H9 (cell line): ENCODE measurements around the gene PUS7. TPM values are rescaled to one million over a fixed set of nuclear protein-coding genes. Genes with fewer than 3 reads are reported as not detected.
A peak's percentile ranks its signal among the peaks of the same experiment; 100 is the strongest.

Experiments used
- DNase-seq: peaks from one replicate; pipeline ENCODE4 v3.0.0-alpha.2; 2017
- H2AFZ ChIP-seq: one replicate; pipeline ENCODE4 v1.6.1; 2013; ENCODE audit warnings: mild to moderate bottlenecking, low read length, control low read depth, moderate library complexity
- H2AK5ac ChIP-seq: 2 replicates; pipeline ENCODE4 v1.6.1; 2013; ENCODE audit warnings: low read length, control low read depth, mixed read lengths; ENCODE audit not compliant: insufficient read length
- H2BK120ac ChIP-seq: one replicate; pipeline ENCODE4 v1.6.1; 2013; ENCODE audit warnings: low read depth, mild to moderate bottlenecking, low read length, control low read depth, inconsistent platforms; ENCODE audit not compliant: poor library complexity, severe bottlenecking
- H2BK12ac ChIP-seq: 2 replicates; pipeline ENCODE4 v1.6.1; 2013; ENCODE audit warnings: low read length, control low read depth, mixed read lengths, low read depth; ENCODE audit not compliant: insufficient read length
- H2BK15ac ChIP-seq: 2 replicates; pipeline ENCODE4 v1.6.1; 2013; ENCODE audit warnings: low read depth, low read length, control low read depth
- H2BK20ac ChIP-seq: one replicate; pipeline ENCODE4 v1.6.1; 2013; ENCODE audit warnings: low read depth, mild to moderate bottlenecking, low read length, control low read depth, inconsistent platforms; ENCODE audit not compliant: poor library complexity, severe bottlenecking
- H2BK5ac ChIP-seq: 2 replicates; pipeline ENCODE4 v1.6.1; 2013; ENCODE audit warnings: low read length, control low read depth, mixed read lengths; ENCODE audit not compliant: insufficient read length
- H3K14ac ChIP-seq: 2 replicates; pipeline ENCODE4 v1.6.1; 2013; ENCODE audit warnings: low read length, control low read depth; ENCODE audit not compliant: insufficient read depth
- H3K18ac ChIP-seq: 2 replicates; pipeline ENCODE4 v1.6.1; 2013; ENCODE audit warnings: low read depth, mild to moderate bottlenecking, mixed read lengths, low read length, control low read depth; ENCODE audit not compliant: insufficient read length
- H3K23ac ChIP-seq: 2 replicates; pipeline ENCODE4 v1.6.1; 2013; ENCODE audit warnings: low read length, control low read depth, mixed read lengths, low read depth; ENCODE audit not compliant: insufficient read length
- H3K23me2 ChIP-seq: 2 replicates; pipeline ENCODE4 v1.6.1; 2013; ENCODE audit warnings: low read depth, mild to moderate bottlenecking, mixed read lengths, low read length, control low read depth; ENCODE audit not compliant: insufficient read length, poor library complexity, severe bottlenecking
- H3K27ac ChIP-seq: 2 replicates; pipeline ENCODE4 v1.5.1; 2013; ENCODE audit warnings: low read length, control low read depth, mixed read lengths, low read depth; ENCODE audit not compliant: insufficient read length
- H3K27me3 ChIP-seq: 2 replicates; pipeline ENCODE4 v1.6.1; 2013; ENCODE audit warnings: low read length, control low read depth, inconsistent platforms; ENCODE audit not compliant: insufficient read depth
- H3K4ac ChIP-seq: 2 replicates; pipeline ENCODE4 v1.6.1; 2013; ENCODE audit warnings: low read depth, mild to moderate bottlenecking, control low read depth, inconsistent platforms, low read length, moderate library complexity
- H3K4me1 ChIP-seq: 2 replicates; pipeline ENCODE4 v1.6.1; 2013; ENCODE audit warnings: low read length, control low read depth, inconsistent platforms; ENCODE audit not compliant: insufficient read depth
- H3K4me2 ChIP-seq: 2 replicates; pipeline ENCODE4 v1.6.1; 2013; ENCODE audit warnings: low read length, control low read depth, mixed read lengths; ENCODE audit not compliant: insufficient read length, insufficient read depth
- H3K56ac ChIP-seq: 2 replicates; pipeline ENCODE4 v1.6.1; 2013; ENCODE audit warnings: low read depth, mild to moderate bottlenecking, mixed read lengths, low read length, control low read depth; ENCODE audit not compliant: insufficient read length
- H3K79me1 ChIP-seq: 2 replicates; pipeline ENCODE4 v1.6.1; 2013; ENCODE audit warnings: low read depth, mild to moderate bottlenecking, moderate library complexity, low read length, control low read depth, inconsistent platforms; ENCODE audit not compliant: insufficient read depth, poor library complexity, severe bottlenecking
- H3K79me2 ChIP-seq: 2 replicates; pipeline ENCODE4 v1.6.1; 2013; ENCODE audit warnings: low read length, control low read depth, inconsistent platforms; ENCODE audit not compliant: insufficient read depth
- H3K9ac ChIP-seq: 2 replicates; pipeline ENCODE4 v1.6.1; 2013; ENCODE audit warnings: low read length, control low read depth, mixed read lengths; ENCODE audit not compliant: insufficient read length; ENCODE audit errors: extremely low read depth
- H3K9me3 ChIP-seq: one replicate; pipeline ENCODE4 v1.6.1; 2013; ENCODE audit warnings: low read depth, low read length, inconsistent platforms; ENCODE audit not compliant: control insufficient read depth
- H3T11ph ChIP-seq: one replicate; pipeline ENCODE4 v1.6.1; 2013; ENCODE audit warnings: mild to moderate bottlenecking, low read length, control low read depth, inconsistent platforms
- H4K20me1 ChIP-seq: one replicate; pipeline ENCODE4 v1.6.1; 2013; ENCODE audit not compliant: control insufficient read depth, insufficient read length, insufficient read depth
- H4K5ac ChIP-seq: 2 replicates; pipeline ENCODE4 v1.6.1; 2013; ENCODE audit warnings: low read depth, mild to moderate bottlenecking, mixed read lengths, low read length, control low read depth; ENCODE audit not compliant: insufficient read length
- H4K8ac ChIP-seq: replicated peaks from 2 replicates; pipeline ENCODE4 v1.6.1; 2013; ENCODE audit warnings: low read length, control low read depth, mixed read lengths, low read depth; ENCODE audit not compliant: insufficient read length
- H4K91ac ChIP-seq: 2 replicates; pipeline ENCODE4 v1.6.1; 2013; ENCODE audit warnings: low read depth, mild to moderate bottlenecking, moderate library complexity, mixed read lengths, low read length, control low read depth; ENCODE audit not compliant: insufficient read length
- H3K27ac Mint-ChIP-seq, 3 experiments: 2 replicates in 2 of 3; 3 replicates in 1 of 3; pipeline ENCODE4 v1.8.0; 2020 to 2021; ENCODE audit warnings: mixed read lengths in 3 of 3, mild to moderate bottlenecking in 1 of 3, moderate library complexity in 1 of 3
- H3K27me3 Mint-ChIP-seq: 2 replicates; pipeline ENCODE4 v1.8.0; 2021; ENCODE audit warnings: low read depth, mild to moderate bottlenecking, moderate library complexity, mixed read lengths
- H3K36me3 Mint-ChIP-seq, 3 experiments: 2 replicates in 2 of 3; 3 replicates in 1 of 3; pipeline ENCODE4 v1.8.0; 2020 to 2021; ENCODE audit warnings: low read depth in 3 of 3, mixed read lengths in 3 of 3; ENCODE audit not compliant: insufficient read depth in 1 of 3
- H3K4me1 Mint-ChIP-seq, 2 experiments: 2 replicates each; pipeline ENCODE4 v1.8.0; 2020; ENCODE audit warnings: mixed read lengths in 2 of 2
- H3K4me3 Mint-ChIP-seq, 2 experiments: 2 replicates in 1 of 2; 3 replicates in 1 of 2; pipeline ENCODE4 v1.8.0; 2020 to 2021; ENCODE audit warnings: mild to moderate bottlenecking in 2 of 2, mixed read lengths in 2 of 2, moderate library complexity in 1 of 2
- H3K9me3 Mint-ChIP-seq, 2 experiments: 2 replicates in 1 of 2; 3 replicates in 1 of 2; pipeline ENCODE4 v1.8.0; 2020; ENCODE audit warnings: mild to moderate bottlenecking in 2 of 2, mixed read lengths in 2 of 2, moderate library complexity in 1 of 2
- CTCF ChIP-seq: fragments of 200-600 bp; sonication (generic); conservative IDR thresholded peaks from 3 replicates; pipeline ENCODE4 v1.8.0; 2021; ENCODE audit warnings: antibody characterized with exemption, mild to moderate bottlenecking
- WGBS: extraction: QIAGEN DNeasy Blood & Tissue Kit; methylation state at CpG from one replicate; pipeline ENCODE4 v1.1.7; 2013; ENCODE audit warnings: missing lambda C conversion rate, low lambda C conversion rate, mixed read lengths; ENCODE audit not compliant: insufficient read length; ENCODE audit errors: extremely low coverage; 5-methylcytosine and 5-hydroxymethylcytosine counted together
- total RNA-seq: library from RNA; stranded (reverse); gene quantifications from 2 replicates; pipeline ENCODE4 v1.2.1, GENCODE V29; 2021

PUS7 gene
- total RNA-seq, 1 experiment from 2014 or later: 54.3 TPM

GRCh38 chr7:105531792-105532671, 10.0 kb upstream of the PUS7 start, which contains the start of gene RINT1:
RINT1 (plus strand) TSS chr7:105532201; CDS start chr7:105532316, 115 bp downstream.
- no peak within 1 kb of the TSS for H3K23ac ChIP-seq
- no peak within 1 kb of the TSS for H2BK120ac ChIP-seq
- H3K14ac ChIP-seq: no peak within 1 kb of the TSS; the same call in 1 of the 2 replicates
- H3K9me3 ChIP-seq: no peaks in the 10 kb centered on the region
- Mint-ChIP-seq H3K36me3 (peaks cover 2 to 16% (median 8%) of the 10 kb centered on the region in 3 experiments; a peak in 4 of 7 replicates), H3K27me3 (no peaks in the 10 kb centered on the region), H3K4me1 (peaks cover 12 to 16% of the 10 kb centered on the region in 2 experiments), H3K9me3 (no peaks in the 10 kb centered on the region), H3K27ac (peak within 1 kb of the TSS in 2 of 3 experiments; percentile 82 to 85; a peak in 4 of 7 replicates), H3K4me3 (peak within 1 kb of the TSS; percentile 96 to 97)
- TF ChIP-seq CTCF: peak; percentile 80
- peak within 1 kb of the TSS; percentile 72 for H3K9ac ChIP-seq
- H3K18ac ChIP-seq: no peak within 1 kb of the TSS
- H2BK15ac ChIP-seq: no peak within 1 kb of the TSS
- no peak within 1 kb of the TSS for H4K91ac ChIP-seq
- no peak within 1 kb of the TSS for H3K4ac ChIP-seq
- H4K20me1 ChIP-seq: no peaks in the 10 kb centered on the region
- peaks cover 4% of the 10 kb centered on the region for H3K23me2 ChIP-seq
- no peak within 1 kb of the TSS for H4K5ac ChIP-seq
- H2BK5ac ChIP-seq: no peak within 1 kb of the TSS
- H3K79me1 ChIP-seq: no peaks in the 10 kb centered on the region
- H2BK12ac ChIP-seq: no peak within 1 kb of the TSS
- WGBS: no CpG with 5 or more reads among the region's 42 CpGs
- H3K27ac ChIP-seq: no peak within 1 kb of the TSS
- no peak within 1 kb of the TSS for H2BK20ac ChIP-seq
- H4K8ac ChIP-seq: no peak within 1 kb of the TSS
- H3K27me3 ChIP-seq: no peaks in the 10 kb centered on the region
- H3K79me2 ChIP-seq: no peaks in the 10 kb centered on the region
- H3K4me2 ChIP-seq: peak within 1 kb of the TSS; percentile 84
- 0 out of 2 replicates have a peak, but pooled peaks cover 2% of the 10 kb centered on the region for H3K4me1 ChIP-seq
- H3T11ph ChIP-seq: no peak within 1 kb of the TSS
- H3K56ac ChIP-seq: no peak within 1 kb of the TSS
- H2AK5ac ChIP-seq: no peak within 1 kb of the TSS
- H2AFZ ChIP-seq: peak within 1 kb of the TSS; percentile 16
- DNase-seq: peak; percentile 92
